ENCODE measurements around the gene RASL10B.

GRCh38 chr17:35769895-35770486 is 38.6 kb downstream of the RASL10B start:
- no peak for TF ChIP-seq CTCF (IDR thresholded peaks at IDR 0.05; ENCODE audit: insufficient read depth, low read length, poor library complexity, severe bottlenecking)
- TF ChIP-seq EZH2phosphoT487 (conservative IDR thresholded peaks at IDR 0.05; ENCODE audit: low read length): no peak

Data from SU-DHL-6 (cell line).